Large intestine (tissue), 3 donors: ENCODE results near the gene VPS8. TPM values are rescaled to one million over a fixed set of nuclear protein-coding genes. Genes with fewer than 3 reads are reported as not detected.
A peak's percentile ranks its signal among the peaks of the same experiment; 100 is the strongest.

ENCODE experiments used
- DNase-seq, 2 donors: peaks; one replicate each; pipeline versions ENCODE4 v3.0.0 to v3.0.0-alpha.2; 2013
- H3K27ac ChIP-seq: one replicate; pipeline ENCODE4 v1.5.1; 2013; ENCODE audit warnings: low read length
- H3K27me3 ChIP-seq: 2 replicates; pipeline ENCODE4 v1.6.1; 2013; ENCODE audit warnings: low read length; ENCODE audit not compliant: control insufficient read depth, insufficient read depth
- H3K36me3 ChIP-seq: 2 replicates; pipeline ENCODE4 v1.6.1; 2013; ENCODE audit warnings: low read length; ENCODE audit not compliant: control insufficient read depth, insufficient read depth
- H3K4me1 ChIP-seq: one replicate; pipeline ENCODE4 v1.6.1; 2013; ENCODE audit warnings: low read length; ENCODE audit not compliant: control insufficient read depth, insufficient read depth
- H3K4me3 ChIP-seq: one replicate; pipeline ENCODE4 v1.5.1; 2013; ENCODE audit warnings: low read length
- H3K9me3 ChIP-seq: one replicate; pipeline ENCODE4 v1.6.1; 2013; ENCODE audit warnings: mild to moderate bottlenecking, low read depth, low read length, moderate library complexity; ENCODE audit not compliant: control insufficient read depth
- WGBS: methylation state at CpG from one replicate; pipeline ENCODE4 v1.1.5; 2013; ENCODE audit warnings: low lambda C conversion rate; ENCODE audit not compliant: insufficient coverage; 5-methylcytosine and 5-hydroxymethylcytosine counted together
- polyA plus RNA-seq: library from polyadenylated mRNA; unstranded; fragments of 120-200 nt; gene quantifications from one replicate; pipeline ENCODE4 v1.2.1, GENCODE V29; 2013

VPS8 gene
- polyA plus RNA-seq, 1 donor, result 36.2 TPM

- no peaks in the 10 kb centered on the region for H3K36me3 ChIP-seq
- no peak overlapping the region for H3K4me3 ChIP-seq
- H3K27me3 ChIP-seq, result no peaks in the 10 kb centered on the region
- DNase-seq, result peak in 1 of 2 donors; percentile 30
- H3K27ac ChIP-seq, result no peak overlapping the region
- H3K9me3 ChIP-seq, result peaks cover 2% of the 10 kb centered on the region
- no peaks in the 10 kb centered on the region for H3K4me1 ChIP-seq
- no CpG with 5 or more reads among the region's 20 CpGs for WGBS
These were observed 40.5 kb upstream of the VPS8 start for GRCh38 chr3:184771301-184772127.

DNA sequence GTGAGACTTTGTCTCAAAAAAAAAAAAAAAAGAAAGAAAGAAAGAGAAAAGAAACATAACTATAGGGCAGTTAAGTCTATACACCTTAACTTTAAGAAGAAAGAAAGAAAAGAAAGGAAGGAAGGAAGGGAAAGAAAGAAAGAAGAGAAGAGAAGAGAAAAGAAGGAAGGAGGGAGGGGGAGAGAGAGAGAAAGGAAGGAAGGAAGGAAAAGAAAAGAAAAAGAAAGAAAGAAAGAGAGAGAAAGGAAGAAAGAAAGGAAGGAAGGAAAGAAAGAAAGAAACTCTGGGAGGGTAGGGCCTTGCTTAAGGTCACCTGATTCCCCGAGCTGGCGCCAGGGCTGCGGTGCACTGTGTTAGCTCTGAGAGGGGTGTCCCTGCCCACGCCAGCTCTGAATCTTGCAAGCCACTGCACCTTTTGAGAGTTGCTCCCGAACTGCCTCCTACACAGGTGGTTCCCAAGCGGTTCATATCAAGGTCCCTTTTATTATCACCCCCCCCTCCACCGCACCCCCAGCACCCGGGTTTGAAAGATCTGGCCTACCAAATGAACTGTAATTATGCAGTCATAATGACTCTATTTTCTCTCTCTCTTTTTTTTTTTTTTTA, 39.2 kb upstream of the VPS8 start:
- peaks cover 2% of the 10 kb centered on the region for H3K9me3 ChIP-seq
- H3K4me1 ChIP-seq, result peaks cover 4% of the 10 kb centered on the region
- no peak overlapping the region for H3K4me3 ChIP-seq
- no peaks in the 10 kb centered on the region for H3K27me3 ChIP-seq
- WGBS, result 87% methylated on average over 3 of the region's 8 CpGs
- DNase-seq, result no peak
- H3K27ac ChIP-seq, result no peak overlapping the region
- no peaks in the 10 kb centered on the region for H3K36me3 ChIP-seq

DNA sequence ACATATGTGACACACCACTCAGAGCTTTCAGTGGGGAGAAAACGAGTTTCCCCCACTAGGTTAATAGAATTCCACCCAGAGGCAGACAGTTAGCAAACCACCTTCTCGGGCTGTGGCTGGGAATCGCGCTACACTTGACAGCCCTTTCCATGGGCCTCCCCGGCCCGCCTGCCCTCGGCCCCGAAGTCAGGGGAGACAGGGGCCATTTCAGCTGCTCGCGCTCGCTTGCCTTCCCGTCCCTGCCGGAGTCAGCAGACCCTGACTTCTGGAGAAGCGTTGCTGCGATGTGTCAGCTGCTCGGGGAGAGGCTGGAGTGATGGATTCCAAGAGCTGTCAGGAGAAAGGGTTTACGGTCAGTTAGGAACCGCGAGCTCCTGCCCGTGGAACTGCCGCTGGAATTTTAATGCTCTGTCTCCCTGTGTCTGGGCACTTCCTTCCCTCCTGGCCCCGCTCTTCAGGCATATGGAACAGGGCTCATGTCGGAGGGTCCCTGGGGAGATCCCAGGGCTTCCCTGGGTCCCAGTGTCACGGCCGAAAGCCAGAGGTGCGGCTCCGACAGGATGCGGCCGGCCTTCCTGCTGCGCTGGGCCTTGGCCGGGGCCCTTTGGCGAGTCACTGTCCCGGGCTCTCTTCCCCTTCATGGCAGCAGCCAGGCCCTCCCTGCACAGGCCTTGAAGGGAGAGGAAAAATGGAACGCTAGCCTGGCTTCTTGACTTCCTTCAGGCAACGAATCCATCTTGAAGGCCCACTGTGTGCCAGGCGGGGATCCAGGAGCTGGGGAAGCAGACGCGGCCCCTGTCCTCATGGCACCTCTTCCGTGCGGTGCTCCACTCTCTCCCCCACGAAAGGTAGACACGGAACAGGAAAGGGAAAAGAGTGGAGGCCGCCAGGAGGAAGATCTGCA, 38.4 kb upstream of the VPS8 start:
- no peak overlapping the region for H3K27ac ChIP-seq
- peaks cover 7% of the 10 kb centered on the region for H3K4me1 ChIP-seq
- H3K4me3 ChIP-seq, result no peak overlapping the region
- no peaks in the 10 kb centered on the region for H3K27me3 ChIP-seq
- DNase-seq, result no peak
- no peaks in the 10 kb centered on the region for H3K36me3 ChIP-seq
- peaks cover 2% of the 10 kb centered on the region for H3K9me3 ChIP-seq
- WGBS, result no CpG with 5 or more reads among the region's 43 CpGs

- no peak for DNase-seq
- Histone ChIP-seq H3K4me1 (peaks cover 7% of the 10 kb centered on the region), H3K36me3 (no peaks in the 10 kb centered on the region), H3K27me3 (peaks cover 2% of the 10 kb centered on the region), H3K4me3 (no peak overlapping the region), H3K9me3 (peaks cover 2% of the 10 kb centered on the region), H3K27ac (no peak overlapping the region)
- WGBS, result no CpG with 5 or more reads among the region's 2 CpGs
These were observed 35.0 kb upstream of the VPS8 start for GRCh38 chr3:184776916-184777315.

DNA sequence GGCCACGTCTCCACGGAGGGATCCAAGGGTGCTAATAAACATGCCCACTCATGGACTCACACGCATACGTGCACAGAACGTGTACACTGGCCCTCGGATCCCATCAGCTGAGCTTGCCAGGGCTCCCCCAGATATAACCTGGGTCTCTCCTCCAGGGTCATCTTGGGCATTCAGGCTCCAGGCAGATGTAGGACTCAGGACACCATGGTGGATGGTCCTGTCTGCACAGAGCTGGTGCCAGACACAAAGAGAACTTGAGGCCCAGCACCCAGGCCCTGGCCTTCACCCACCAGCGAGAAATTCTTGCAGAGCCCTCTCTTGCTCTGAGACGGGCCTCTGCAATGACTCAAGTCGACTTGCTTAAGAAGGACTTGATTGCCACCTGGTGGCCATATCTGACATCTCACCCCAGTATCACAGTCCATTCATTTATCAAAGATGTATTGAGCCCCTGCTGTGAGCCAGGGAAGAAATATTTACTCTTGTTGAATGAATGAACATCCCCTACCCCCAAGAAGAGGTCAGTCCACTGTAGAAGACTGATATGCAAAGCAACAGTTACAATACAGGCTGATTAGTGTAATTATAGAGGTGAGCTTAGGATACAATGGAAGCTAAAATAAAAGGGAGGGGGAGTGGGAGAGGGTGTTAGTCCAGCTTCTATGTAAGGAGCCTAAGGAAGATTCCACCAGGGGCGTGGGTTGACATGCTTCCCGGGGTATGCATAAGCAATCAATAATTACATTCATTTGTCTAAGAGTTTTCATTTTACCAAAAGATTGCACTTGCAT, 34.2 kb upstream of the VPS8 start:
- peaks cover 2% of the 10 kb centered on the region for H3K9me3 ChIP-seq
- peaks cover 2% of the 10 kb centered on the region for H3K27me3 ChIP-seq
- no peak overlapping the region for H3K27ac ChIP-seq
- H3K4me3 ChIP-seq, result no peak overlapping the region
- peaks cover 7% of the 10 kb centered on the region for H3K4me1 ChIP-seq
- DNase-seq, result peak; percentile 82 to 92
- H3K36me3 ChIP-seq, result no peaks in the 10 kb centered on the region
- no CpG with 5 or more reads among the region's 11 CpGs for WGBS

GRCh38 chr3:184778426-184779332, 33.3 kb upstream of the VPS8 start:
- H3K36me3 ChIP-seq, result no peaks in the 10 kb centered on the region
- H3K4me3 ChIP-seq, result no peak overlapping the region
- peaks cover 2% of the 10 kb centered on the region for H3K27me3 ChIP-seq
- H3K4me1 ChIP-seq, result peaks cover 7% of the 10 kb centered on the region
- H3K9me3 ChIP-seq, result peaks cover under 1% of the 10 kb centered on the region
- DNase-seq, result peak in 1 of 2 donors; percentile 50
- no peak overlapping the region for H3K27ac ChIP-seq
- WGBS, result no CpG with 5 or more reads among the region's 26 CpGs

- DNase-seq, result no peak
- Histone ChIP-seq H3K9me3 (no peaks in the 10 kb centered on the region), H3K27me3 (peaks cover 2% of the 10 kb centered on the region), H3K27ac (no peak overlapping the region), H3K4me1 (peaks cover 8% of the 10 kb centered on the region), H3K4me3 (no peak overlapping the region), H3K36me3 (no peaks in the 10 kb centered on the region)
- 100% methylated on average over 1 of the region's 6 CpGs for WGBS
These were observed 30.9 kb upstream of the VPS8 start for GRCh38 chr3:184780981-184781515.

DNA sequence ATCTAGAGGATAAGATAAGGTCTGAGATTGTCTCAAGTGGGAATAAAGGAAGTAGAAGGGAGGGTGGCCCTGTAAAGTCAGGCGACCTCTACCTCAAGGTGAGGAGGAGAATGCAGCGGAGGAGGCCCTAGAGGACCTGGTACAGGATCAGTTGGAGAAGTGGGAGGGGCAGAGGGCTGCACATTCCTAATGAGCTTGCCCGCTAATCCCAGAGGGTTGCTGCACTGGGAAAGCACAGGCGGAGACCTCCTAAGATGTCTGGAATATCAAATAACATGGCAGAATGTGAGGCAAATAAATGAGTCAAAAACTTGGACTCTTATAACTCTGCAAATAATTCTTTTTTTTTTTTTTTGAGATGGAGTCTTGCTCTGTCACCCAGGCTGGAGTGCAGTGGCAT, 30.2 kb upstream of the VPS8 start:
- H3K27ac ChIP-seq, result no peak overlapping the region
- WGBS, result no CpG with 5 or more reads among the region's 4 CpGs

GRCh38 chr3:184783319-184783718, 28.6 kb upstream of the VPS8 start:
- Histone ChIP-seq H3K36me3 (no peaks in the 10 kb centered on the region), H3K4me1 (peaks cover 11% of the 10 kb centered on the region), H3K4me3 (no peak overlapping the region), H3K9me3 (no peaks in the 10 kb centered on the region), H3K27me3 (peaks cover 2% of the 10 kb centered on the region), H3K27ac (no peak overlapping the region)
- no peak for DNase-seq
- 92% methylated on average over 3 of the region's 7 CpGs for WGBS

More for the DNA sequence above, 30.2 kb upstream of the VPS8 start:
- Histone ChIP-seq H3K4me3 (no peak overlapping the region), H3K27me3 (peaks cover 2% of the 10 kb centered on the region), H3K9me3 (no peaks in the 10 kb centered on the region), H3K4me1 (peaks cover 14% of the 10 kb centered on the region), H3K36me3 (no peaks in the 10 kb centered on the region)
- no peak for DNase-seq
